ENCODE measurements around the gene WDR83.
A peak's percentile ranks its signal among the peaks of the same experiment; 100 is the strongest.
"Not testable (repeated sequence)": the region's sequence is repeated elsewhere in the genome, so short reads cannot be mapped to it uniquely, and the experiment has no call there.

Gene WDR83

DNA sequence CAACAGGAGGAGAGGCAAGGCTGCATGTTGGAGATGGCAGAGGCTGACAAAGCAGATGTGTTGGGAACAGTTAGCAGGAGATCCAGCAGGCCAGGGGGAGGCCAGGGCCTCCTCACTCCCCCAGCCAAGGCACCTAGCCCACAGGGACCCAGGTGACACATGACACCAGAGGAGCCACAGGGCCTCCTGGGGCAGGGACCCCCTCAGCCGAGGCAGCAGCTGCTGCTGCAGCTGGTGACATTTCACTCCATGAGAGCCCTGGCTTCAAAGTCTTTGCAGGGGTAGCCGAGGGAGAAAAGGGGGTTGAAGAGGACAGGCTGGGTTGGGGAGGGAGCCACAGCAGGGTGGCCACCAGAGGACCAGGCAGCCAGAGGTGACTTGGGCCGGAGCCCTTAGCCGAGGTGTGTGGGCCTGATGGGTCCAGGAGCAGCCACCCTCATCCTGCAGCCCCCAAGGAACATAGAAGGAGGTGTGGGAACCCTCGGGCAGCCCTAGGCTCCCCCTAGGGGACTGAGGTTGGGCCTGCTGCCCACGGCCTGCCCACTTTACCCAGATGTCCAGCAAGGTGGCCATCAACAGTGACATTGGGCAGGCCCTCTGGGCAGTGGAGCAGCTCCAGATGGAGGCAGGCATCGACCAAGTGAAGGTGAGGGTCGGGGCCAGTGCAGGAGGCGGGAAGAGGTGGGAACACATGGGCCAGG is 21.0 kb downstream of the WDR83 start, which contains the start of gene GNG14:
GNG14 (plus strand) TSS at position 503 of the 701 bp plus-strand sequence; CDS start at position 554, 51 bp downstream.
- DNase-seq (ENCODE audit: low spot score), result no peak

DNA sequence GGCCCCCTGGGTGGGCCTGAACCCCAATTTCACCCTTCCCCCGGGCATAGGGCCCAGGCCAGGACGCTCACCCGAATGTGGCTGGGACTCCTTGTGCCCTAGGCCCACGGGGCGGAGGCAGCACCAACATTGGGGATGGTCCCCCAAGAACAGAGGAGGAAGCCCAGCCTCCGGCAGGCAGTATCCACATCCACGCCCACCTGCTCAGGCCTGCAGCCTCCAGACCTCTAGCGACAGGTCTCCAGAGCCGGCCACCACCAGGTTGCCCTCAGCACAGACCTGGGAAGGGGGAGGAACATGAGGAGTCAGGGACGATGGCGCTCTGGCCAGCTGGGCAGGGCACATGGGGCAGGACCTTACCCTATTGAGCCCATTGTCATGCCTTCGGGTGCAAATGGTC is 22.4 kb downstream of the WDR83 start:
- no peak for DNase-seq (ENCODE audit: low spot score)

DNA sequence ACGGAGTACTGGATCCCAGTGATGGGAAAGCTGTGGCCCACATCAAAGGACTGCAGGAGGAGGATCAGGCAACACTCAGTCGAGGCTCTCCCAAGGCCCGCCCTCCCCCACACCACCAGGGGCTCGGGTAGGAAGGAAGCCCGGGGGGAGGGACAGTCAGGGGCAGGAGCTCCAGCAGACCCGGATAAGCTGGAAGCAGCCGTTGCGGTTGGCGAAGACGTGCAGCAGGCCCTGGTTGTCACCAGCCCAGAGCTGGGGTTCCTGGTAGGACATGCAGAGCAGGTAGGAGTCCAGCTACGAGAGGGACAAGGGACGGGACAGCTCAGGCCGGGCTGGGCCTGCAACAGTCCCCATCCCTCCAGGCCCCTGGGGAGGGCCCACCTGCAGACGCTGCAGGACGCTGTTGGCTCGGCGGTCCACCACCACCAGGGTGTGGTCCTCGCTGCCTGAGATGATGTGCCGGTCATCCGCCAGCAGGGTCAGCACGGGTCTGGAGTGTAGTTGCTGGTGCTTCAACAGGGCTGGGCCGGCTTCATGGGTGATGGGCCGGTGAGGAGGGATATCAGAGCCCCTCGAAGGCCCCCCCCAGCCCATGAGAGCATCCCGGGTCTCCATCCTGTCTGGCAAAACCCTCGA is 23.1 kb downstream of the WDR83 start:
- DNase-seq (ENCODE audit: low spot score), result no peak

DNA sequence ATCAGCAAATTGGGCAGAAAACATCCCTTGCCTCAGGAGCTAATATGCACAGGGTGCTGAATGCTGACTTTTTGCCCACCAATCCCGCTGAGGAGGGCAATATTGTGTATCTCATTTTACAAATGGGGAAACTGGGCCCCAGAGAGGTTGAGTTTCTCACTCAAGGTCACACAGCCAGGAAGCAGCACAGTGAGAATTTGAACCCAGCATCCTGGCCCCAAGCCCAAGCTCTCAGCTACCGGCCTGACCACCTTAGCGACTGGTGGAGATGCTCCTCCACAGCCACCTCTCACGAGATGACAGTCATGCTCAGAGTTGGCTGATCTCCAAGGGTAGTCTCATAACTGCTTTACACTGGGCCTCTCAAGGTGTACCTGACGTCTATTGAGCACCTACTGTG is 26.4 kb downstream of the WDR83 start:
- no peak for DNase-seq (ENCODE audit: low spot score)

DNA sequence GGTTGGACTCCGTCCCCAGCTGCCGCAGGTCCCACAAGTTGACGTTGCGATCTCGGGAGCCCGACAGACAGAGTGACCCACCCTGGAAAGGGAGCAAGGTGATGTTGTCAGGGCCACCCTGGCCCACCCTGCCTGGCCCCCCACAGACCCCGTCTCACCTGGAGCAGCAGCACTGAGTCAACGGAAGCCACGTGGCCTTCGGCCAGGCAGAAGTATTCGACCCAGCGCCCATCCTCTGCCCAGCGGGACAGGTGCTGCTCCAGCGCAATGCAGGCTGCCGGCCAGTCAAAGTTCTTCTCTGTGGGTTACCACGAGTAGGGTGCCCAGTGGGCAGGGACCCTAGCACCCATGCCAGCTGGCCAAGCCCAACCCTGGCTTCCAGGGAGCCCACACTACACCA is 28.0 kb downstream of the WDR83 start:
- DNase-seq (ENCODE audit: low spot score), result no peak

DNA sequence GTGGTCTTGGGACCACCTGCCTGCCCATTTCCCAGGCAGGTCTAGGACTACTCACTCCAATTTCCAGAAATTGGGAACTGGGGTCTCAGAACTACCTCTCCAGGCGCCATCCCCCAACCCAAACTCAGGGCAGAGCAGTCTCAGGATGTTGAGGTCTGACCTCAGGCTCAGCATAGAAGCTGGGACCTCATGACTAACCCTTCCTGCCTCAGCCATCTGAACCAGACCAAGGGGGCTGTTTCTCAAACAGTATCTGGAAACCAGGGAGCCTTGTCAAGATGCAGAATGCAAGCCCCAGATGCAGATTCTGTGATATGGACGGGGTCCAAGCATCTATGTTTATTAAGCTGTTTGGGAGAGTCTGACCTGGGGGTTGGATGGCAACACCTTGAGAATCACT is 28.5 kb downstream of the WDR83 start:
- no peak for DNase-seq (ENCODE audit: low spot score)

DNA sequence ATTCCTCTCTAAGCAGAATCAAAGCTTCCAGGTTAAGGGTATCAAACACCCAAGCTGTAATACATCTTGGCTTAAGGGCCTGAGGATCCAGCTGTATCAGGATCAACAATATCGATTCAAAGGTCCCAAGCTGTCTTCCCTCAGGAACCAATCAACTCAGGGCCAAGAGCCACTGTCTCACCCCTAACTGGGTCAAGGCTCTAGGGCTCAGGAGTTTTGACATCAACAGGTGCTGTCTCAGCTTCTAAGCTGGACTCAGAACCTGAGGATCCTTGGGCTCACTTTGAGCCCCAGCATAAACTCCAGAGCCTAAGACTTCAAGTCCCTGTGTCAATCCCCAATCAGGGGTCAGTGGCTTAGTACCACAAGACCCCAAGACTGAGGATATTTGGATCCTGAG is 28.9 kb downstream of the WDR83 start:
- no peak for DNase-seq (ENCODE audit: low spot score)

DNA sequence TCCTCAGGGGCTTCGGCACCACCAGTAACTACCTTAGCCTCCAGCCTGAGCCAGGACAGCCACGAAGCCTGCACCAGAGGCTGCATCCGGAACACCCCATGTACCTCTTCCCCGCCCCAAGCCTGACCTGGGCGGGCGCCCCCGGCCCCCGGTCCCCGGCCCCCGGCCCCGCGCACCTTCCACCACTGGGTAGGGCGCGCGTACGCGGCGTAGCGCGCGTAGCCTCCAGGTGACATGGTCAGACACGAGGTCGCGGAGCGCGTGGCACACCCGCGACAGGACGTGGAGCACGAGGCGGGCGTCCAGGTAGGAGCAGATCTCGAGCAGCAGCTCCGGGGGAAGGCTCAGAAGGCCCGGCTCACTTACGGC is 29.4 kb downstream of the WDR83 start:
- peak; percentile 32 for DNase-seq (ENCODE audit: low spot score)

DNA sequence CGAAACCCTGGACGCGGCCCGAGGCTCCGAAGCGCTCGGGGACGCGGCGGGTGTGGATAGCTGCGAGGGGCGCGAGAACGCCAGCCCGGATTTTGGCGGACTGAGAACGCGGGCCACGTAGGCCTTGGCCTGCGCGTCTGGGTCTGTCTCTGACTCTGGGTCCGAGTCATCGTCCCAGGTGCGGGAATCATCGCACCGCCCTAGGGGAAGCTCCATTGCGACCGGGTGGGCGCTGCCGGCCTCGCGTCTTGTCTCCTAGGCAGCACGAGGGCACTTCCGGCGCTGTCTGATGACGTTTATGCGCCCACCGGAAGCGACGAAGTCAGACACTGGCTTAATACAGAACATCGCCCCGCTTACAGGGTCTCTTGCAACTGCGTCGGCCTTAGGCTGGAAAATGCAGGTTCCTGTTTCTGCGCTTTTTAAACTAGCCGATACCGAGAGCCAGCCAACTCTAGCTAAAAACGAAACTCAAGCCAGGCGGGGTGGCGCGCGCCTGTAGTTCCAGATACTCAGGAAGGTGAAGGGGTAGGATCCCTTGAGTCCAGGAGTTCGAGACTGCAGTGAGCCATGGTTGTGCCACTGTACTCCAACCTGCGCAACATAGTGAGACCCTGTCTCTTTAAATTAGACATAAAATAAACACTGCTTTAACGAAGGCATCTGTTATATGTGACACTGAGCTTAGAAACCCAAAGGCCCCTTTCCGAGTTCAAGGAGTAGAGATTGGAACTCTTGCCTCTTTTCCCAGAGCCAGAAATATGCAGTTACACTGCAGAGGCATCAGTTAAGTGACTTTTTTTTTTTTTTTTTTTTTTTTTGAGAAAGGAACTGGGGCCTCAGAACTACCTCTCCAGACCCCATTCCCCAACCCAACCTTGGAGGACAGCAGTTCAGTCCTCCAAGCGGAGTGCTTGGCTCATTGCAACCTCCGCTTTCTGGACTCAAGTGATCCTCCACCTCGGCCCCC is 30.0 kb downstream of the WDR83 start, which contains the start of gene FBXW9:
FBXW9 (minus strand) TSS at position 266 of the 970 bp plus-strand sequence; CDS start at position 216, 50 bp downstream.
- DNase-seq (ENCODE audit: low spot score), result peak; percentile 98

DNA sequence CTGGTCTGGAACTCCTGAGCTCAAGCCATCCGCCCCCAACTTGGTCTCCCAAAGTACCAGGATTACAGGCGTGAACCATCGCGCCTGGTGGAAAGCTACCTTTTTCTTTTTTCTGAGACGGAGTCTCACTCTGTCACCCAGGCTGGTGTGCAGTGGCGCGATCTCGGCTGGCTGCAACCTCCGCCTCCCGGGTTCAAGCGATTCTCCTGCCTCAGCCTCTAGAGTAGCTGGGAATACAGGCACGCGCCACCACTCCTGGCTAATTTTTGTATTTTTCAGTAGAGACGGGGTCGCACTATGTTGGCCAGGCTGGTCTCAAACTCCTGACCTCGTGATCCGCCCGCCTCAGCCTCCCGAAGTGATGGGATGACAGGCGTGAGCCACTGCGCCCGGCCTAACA is 30.8 kb downstream of the WDR83 start:
- not testable (repeated sequence) for DNase-seq (ENCODE audit: low spot score)

DNA sequence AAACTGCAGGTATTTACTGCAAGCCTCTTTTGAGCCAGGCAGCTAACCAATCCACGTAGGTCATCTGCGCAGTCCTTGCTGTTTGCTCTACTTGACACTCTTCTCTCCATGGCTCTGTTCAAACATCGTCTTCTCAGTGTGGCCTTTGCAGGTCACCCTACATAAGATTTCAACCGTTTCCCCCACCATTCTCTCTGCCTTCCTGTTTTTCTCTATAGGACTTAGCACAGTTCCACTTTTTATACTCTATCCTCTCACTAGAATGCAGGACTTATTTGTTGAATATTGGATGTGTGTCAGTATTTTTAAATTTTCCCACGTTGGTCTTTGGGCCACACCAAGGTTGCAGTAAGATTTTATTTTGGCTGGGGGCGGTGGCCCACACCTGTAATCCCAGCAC is 31.5 kb downstream of the WDR83 start:
- no peak for DNase-seq (ENCODE audit: low spot score)

DNA sequence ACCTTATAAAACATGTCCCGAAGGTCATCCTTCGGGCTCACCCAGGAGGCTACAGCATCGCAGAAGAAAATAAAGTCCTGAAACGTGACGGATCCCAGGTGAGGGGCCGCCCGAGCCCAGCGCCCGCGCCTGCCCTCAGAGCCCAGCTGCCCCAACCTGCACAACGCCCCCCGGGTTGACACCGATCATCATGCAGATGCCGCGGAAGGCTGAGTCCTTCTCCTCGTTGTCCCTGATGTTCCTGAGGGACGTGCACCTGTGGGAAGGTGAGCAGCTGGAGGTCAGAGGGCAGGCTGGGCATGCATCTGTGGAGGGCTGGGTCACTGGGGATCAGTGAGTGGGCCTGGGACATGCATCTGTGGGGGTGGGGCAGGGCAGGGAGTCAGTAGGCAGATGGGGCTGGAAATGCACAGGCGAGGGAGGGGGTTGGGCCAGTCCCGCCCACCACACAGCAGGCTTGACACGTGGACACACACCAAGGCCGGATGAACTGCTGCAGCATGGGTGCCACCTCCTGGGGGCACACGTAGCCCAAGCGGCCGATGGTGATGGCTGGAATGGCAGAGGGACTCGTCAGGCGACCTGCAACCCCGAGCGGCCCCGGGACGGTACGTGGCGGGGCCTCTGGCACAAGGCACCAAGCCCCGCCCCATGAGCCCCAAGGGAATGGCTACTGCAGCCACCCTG is 35.1 kb downstream of the WDR83 start:
- no peak for DNase-seq (ENCODE audit: low spot score)

DNA sequence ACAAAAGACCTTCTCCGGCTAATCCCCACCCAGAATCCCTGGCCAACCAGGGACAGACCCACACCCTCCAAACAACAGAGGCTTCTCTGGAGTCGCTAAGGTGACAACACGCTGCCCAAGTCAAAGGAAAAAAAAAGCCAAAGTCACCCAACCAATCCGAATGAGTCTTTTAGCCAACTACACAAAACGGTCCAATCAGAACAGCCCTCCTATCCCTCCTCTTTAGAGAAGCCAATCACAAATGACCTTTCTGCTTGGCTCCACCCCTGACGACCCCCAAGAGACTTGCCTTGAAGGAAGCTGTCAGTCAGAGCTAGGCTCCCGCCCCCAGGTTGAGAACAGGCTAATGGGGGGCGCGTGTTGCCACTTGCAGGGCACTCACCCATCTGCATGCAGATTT is 36.4 kb downstream of the WDR83 start:
- DNase-seq (ENCODE audit: low spot score), result peak; percentile 83

DNA sequence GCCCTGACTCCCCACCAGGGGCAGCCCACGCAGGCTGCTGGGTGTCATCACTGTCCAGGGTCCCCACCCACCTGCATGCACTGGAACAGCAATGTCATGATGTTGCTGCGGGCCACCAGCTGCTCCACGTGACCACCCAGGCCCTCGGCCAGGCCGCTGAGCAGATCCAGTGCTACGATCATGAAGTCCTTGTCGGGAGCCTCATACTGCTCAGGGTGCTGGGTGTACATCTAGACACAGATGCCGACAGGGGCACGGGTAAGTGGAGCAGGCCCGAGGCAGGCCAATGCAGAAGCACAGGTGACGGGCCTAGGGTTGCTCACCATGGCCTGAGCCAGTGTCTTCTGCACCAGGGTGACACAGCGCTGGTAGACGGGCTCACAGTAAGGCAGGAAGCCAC is 38.6 kb downstream of the WDR83 start:
- DNase-seq (ENCODE audit: low spot score), result no peak

DNA sequence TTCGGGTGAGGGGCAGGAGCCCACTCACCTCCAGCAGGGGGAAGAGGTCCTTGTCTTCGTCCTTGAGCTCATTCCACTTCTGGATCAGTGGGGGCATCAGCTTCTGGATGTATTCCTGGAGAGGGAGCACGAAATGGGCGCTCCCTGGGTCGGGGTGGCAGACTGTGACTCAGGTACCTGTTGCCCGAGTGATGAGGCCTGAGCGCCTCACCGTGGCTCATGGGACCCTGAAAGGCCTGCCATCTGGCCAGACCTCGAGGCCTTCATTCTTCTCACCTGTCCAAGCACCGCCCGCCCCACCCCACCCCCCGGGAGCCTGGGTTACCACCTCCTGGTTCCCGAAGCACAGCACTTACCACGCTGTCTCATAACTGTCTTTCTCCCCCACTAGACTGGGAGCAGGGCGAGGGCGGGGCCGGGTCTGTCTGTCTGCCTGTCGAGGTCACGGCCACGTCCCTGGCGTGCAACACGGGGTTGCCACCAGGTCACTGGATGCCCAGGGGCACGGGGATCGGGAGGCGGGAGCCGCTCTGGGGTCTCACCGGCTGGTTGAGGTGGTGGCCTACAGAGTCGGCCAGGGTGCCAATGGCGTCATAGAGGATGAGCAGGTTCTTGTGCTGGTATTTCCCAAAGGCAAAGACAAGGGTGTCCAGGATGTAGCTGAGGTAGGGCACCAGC is 39.2 kb downstream of the WDR83 start:
- no peak for DNase-seq (ENCODE audit: low spot score)

DNA sequence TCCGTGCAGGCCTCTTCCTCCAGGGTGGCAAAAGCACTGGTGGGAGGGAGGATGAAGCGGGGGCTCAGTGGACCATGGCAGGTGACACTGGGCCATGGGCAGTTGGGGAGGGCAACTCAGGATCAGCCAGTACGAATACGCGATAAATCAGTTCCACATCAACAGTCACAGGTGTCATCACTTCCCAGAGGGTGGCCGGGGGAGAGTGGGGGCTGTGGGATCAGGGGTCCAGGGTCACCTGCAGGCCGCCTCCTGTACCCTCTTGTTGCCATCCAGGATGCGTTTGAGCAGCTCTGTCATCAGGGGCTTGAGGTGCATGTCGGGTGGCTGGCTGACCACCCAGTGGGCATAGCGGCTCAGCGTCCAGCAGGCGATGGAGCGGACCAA is 39.7 kb downstream of the WDR83 start:
- DNase-seq (ENCODE audit: low spot score), result no peak

DNA sequence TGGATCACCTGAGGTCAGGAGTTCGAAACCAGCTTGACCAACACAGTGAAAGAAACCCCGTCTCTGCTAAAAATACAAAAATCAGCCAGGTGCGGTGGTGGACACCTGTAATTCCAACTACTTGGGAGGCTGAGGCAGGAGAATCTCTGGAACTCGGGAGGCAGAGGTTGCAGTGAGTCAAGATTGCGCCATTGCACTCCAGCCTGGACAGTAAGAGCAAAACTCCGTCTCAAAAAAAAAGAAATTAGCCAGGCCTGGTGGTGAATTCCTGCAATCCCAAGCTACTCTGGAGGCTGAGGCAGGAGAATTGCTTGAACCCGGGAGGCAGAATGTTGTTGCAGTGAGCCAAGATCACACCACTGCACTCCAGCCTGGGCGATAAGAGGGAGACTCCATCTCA is 42.0 kb downstream of the WDR83 start:
- DNase-seq (ENCODE audit: low spot score), result no peak

DNA sequence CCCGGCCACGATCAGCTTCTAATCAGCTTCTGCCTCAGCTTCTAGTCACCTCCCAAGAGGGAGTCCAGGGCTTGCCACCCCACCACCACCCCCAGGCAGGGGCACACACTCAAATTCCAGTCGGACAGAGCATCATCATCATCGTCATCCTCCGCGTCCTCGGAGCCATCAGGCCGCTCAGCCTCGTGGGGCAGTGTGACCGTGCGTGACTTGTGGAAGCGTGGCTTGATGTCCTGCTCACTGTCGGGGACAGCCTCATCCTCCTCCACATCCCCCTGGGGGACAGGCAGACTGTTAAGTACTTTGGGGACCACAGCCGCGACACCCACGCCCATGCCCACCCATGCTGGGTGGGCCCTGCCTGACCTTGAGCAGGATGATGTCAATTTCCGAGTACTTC is 44.6 kb downstream of the WDR83 start:
- DNase-seq (ENCODE audit: low spot score), result no peak

DNA sequence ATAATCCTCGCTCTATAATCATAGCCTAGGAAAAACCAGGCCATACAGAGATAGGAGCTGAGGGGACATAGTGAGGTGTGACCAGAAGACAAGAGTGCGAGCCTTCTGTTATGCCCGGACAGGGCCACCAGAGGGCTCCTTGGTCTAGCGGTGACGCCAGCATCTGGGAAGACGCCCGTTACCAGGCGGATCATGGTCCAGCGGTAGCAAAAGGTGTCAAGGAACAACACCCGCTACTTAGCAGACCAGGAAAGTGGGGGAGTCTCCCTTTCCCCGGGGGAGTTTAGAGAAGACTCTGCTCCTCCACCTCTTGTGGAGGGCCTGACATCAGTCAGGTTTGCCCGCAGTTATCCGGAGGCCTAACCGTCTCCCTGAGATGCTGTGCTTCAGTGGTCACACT is 45.5 kb downstream of the WDR83 start:
- DNase-seq (ENCODE audit: low spot score), result not testable (repeated sequence)

DNA sequence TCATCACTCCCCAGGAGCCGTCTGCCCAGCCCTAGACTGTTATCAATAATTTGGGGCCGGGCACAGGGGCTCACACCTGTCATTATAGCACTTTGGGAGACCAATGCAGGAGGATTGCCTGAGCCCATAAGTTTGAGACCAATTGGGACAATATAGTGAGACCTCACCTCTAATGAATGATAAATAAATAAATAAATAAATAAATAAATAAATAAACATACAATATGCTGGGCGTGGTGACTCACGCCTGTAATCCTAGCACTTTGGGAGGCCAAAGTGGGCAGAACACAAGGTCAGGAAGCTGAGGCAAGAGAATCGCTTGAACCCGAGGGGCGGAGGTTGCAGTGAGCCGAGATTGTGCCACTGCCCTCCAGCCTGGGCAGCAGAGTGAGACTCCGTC is 46.7 kb downstream of the WDR83 start:
- DNase-seq (ENCODE audit: low spot score), result not testable (repeated sequence)

DNA sequence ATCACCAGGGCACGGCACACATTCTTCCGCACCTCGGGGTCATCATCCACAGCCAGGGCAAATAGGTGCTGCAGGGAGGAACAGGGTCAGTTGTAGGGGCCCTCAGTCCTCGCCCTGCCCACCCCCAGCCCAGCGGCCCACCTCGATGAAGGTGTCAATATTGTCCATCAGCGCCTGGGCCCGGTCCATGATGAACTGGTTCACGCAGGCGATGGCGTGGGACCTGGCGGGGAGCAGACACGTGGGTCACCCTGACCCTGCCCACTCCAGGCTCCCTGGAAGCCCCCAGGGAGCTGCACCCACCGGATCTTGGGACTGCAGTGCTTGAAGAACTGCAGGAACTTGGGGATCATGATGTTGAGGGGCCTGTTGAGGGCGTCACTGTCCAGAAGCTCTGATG is 48.5 kb downstream of the WDR83 start:
- DNase-seq (ENCODE audit: low spot score), result no peak

DNA sequence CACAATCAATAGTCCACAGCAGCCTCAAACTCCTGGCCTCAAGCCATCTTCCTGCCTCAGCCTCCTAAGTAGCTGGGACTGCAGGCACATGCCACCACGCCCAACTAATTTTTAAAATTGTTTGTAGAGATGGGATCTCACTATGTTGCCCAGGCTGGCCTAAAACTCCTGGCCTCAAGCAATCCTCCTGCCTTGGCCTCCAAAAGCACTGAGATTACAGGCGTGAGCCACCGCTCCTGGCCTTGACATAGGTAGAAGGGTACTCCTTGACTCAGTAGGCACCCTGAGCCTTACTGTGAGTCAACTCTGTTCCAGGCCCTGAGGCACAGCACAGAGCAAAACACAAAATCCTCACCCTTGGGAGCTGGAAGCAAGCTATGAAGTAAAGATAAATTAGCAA is 49.3 kb downstream of the WDR83 start:
- no peak for DNase-seq (ENCODE audit: low spot score)
